Posterior vena cava (tissue), 2 donors: Measurements from ENCODE around the gene LETM1. TPM values are rescaled to one million over a fixed set of nuclear protein-coding genes. Genes with fewer than 3 reads are reported as not detected.

Experiments used
- total RNA-seq, 2 donors: library from RNA; stranded (reverse); fragmentation: NEBNext Ultra II Directional; extraction: Animal tissue kit (Norgen Biotek cat#: 25700); gene quantifications; one replicate each; pipeline ENCODE4 v1.2.1, GENCODE V29; 2021
- donor health status: DM: yes; HTN: yes; CAD: no.
- donor health status: DM: yes; HTN: yes; CAD: no.

LETM1 gene
- total RNA-seq, 2 donors from 2014 or later = 22.0 to 25.7 TPM

Other genes starting within 250 kb of the LETM1 start
- 1 to 10 TPM; 1.5 to 1.7 TPM for gene FAM53A, start 171.8 kb downstream of the LETM1 start, total RNA-seq
- 10 to 100 TPM; 25.6 to 27.9 TPM for gene SLBP, start 143.8 kb downstream of the LETM1 start, total RNA-seq
- gene TMEM129, start 134.8 kb downstream of the LETM1 start, total RNA-seq = 10 to 100 TPM; 25.1 to 28.1 TPM
- 1 to 10 TPM; 5.2 to 9.3 TPM for gene TACC3, start 134.6 kb downstream of the LETM1 start, total RNA-seq
- gene FGFR3, start 62.9 kb downstream of the LETM1 start, total RNA-seq = 1 to 10 TPM; 2.1 to 2.4 TPM
- 10 to 100 TPM; 33.5 to 45.4 TPM for gene NSD2, start 15.2 kb upstream of the LETM1 start, total RNA-seq
- 10 to 100 TPM; 16.2 to 17.3 TPM for gene NELFA, start 152.8 kb upstream of the LETM1 start, total RNA-seq
- under 1 TPM; 0.19 to 0.52 TPM for gene NAT8L, start 203.2 kb upstream of the LETM1 start, total RNA-seq